NCI-H774 (cell line): ENCODE data around the gene ZSWIM6.

ENCODE experiments used
- DNase-seq: peaks from one replicate; lab custom pipeline; 2025; lab: John Stamatoyannopoulos, UW

Gene ZSWIM6

DNA sequence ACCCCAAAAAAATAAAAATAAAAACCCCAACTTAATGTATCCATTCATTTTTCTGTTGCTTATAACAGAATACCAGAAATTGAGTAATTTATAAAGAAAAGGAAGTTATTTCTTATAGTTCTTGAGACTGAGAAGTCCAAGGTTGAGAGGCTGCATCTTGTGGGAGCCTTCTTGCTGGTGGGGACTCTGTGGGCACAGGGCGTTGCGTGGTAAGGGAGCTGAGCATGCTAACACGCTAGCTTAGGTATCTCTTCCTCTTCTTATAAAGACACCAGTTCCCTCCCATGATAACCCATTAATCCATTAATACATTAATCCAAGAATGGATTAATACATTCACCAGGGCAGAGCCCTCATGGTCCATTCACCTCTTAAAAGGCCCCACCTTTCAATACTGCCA, 150.9 kb downstream of the ZSWIM6 start:
- DNase-seq = no peak

DNA sequence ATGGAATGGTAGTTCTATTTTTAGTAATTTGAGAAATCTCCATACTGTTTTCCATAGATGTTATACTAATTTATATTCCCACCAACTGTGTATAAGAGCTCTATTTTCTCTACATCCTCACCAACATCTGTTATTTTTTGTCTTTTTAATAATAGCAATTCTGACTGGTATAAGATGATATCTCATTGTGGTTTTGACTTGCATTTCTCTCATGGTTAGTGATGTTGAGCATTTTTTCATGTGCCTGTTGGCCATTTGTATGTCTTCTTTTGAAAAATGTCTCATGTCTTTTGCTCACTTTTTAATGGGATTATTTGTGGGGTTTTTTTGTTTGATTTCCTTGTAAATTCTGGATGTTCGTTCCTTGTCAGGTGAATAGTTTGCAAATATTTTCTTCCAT, 154.4 kb downstream of the ZSWIM6 start:
- no peak for DNase-seq

DNA sequence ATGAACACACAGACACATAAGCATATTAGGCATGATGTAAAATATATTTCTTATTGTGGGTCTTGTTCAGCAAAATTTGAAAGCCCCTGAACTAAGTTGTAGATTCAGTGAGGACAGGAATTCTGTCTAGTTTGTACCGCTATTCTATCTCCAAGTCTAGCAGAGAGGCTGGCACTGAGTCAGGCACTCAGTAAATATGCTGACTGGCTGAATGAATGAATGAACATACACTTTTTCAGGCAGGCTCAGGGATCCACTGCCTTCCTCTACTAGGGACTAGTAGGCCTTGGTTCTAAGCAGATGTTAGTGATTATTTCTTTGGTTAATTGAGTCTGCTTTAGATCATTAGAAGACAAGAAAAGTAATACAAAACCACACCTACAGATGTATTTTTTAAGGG, 157.5 kb downstream of the ZSWIM6 start:
- DNase-seq = no peak

DNA sequence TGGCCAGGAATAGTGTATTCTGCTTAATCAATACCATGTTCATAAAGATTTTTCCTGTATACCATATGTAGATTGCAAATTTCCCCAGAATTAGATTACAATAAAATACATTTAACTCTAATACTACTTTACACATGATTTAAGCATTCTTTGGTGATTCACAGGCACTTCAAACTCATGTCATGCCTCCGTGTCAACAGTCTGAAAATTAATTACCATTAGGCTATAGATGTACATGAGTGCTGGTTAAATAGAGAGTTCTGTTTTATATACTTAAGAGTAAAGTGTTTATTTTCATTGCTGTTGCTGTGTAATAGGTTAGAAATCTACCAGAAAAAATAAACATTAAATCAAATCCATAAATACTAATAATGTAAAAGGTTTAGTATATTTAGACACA, 159.8 kb downstream of the ZSWIM6 start:
- DNase-seq = peak; percentile 30

DNA sequence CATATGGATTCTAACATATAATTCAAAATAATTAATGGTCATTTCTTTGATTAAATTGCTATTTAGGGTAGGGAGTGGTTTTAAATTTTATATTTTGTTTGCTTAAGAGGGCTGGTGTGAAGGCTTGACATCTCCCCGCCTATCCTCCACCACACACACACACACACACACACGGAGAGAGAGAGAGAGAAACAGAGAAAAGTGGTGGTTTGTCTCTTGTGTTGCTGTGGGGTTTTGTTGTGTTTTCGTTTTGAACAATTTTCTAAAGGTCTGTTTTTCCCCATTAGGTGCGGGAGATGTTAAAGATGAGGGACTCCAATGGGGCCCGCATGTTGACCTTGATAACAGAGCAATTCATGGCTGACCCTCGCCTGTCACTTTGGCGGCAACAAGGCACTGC, 161.9 kb downstream of the ZSWIM6 start:
- no peak for DNase-seq

DNA sequence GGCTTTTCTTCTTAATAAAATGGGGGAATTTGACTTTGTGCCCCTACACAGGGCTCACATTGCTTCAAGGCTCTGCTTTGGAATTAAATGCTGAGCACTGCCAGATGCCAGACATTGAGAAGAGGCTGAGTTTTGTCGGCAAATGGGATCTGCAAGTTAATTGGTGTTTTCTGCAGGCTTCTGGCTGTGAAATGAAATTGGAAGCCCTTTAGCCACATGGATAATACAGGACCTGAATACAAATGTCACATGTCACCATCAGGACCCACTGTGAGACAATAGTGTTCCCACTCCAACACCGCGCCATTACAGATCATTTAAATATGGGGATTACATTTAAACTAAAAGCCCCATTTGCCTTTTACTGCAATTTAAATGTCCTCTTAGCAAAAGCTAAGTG, 164.4 kb downstream of the ZSWIM6 start:
- no peak for DNase-seq

DNA sequence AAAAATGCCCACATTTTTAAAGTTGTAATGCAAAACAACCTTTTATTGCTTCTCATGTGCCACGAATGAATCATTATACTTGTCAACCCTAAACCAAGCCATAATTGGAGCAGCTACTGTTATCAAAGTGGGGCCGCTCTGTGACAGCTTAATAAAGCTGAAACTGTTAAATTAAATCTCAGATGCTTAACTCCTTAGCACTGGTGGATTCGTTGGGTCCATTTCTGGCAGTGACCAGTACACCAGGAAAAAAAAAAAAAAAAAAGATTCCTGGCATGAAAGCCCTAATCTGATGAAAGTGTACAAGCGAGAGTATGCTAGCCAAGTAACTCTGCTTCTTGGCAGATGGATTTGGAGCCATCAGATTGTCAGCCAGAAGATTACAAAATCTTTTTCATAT, 164.8 kb downstream of the ZSWIM6 start:
- DNase-seq = no peak

DNA sequence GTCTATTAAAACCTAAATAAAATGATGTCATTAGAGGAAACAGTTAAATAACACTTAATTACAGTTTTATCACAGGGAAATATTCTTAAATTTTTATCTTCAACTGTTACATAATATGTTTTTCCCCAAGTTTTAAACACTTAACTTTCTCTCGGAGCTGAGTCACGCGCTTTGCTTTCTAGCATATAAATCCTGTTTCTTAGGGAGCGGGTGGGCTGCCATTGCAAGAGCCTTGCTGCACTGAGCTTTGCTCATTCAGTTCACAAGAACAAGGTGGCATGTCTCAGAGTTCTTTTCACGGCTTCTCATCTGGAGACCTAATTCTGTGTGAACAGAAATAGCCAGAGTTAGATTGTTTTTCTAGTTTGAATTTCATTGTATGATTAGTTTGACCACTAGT, 166.1 kb downstream of the ZSWIM6 start:
- DNase-seq = no peak

DNA sequence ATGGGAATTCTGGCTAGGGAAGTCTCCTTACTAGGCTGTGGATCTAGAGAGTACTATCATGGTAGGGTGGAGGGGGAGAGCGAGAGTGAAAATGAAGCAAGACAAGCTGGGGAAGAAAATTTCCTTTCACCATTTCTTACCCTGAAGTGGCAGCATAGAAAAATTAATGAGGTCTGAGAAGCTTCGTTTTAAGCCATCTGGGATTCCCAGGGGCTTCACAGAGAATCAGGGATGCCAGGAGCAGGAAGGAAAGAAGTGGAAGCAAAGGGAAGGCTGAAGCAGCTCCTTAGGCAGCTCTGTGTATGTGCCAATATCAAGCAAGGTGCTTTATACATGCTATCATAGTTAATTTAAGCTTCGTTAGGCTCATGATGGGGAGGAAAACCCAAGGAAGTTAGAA, 169.9 kb downstream of the ZSWIM6 start:
- no peak for DNase-seq

DNA sequence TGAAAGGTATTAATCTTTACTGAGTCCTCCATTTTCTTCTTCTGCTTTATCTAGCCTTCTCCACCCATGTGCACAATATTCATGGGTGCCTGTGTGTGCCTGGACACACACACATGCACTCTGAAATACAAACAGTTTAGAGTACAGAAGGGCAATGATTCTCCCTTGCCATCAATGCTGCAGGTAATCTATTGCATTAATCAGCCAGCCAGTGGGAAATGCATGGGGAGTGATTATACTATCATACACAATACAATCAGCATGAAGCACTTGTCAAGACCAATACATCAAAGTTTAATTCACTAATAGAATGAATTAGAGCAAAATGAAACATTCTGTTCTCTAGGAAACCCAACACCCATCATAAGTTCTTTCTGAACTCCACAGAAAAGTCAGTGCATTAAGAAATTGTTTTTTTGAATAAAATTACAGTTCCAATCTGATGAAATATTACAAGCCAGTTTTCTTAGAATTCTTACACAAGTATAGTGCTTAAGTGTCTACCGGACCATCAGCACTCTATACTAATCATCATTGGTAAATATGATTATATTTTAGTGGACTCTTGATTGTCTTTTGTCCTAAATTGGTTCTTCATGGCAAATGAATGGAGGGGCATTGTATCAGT, 172.2 kb downstream of the ZSWIM6 start:
- DNase-seq = no peak

DNA sequence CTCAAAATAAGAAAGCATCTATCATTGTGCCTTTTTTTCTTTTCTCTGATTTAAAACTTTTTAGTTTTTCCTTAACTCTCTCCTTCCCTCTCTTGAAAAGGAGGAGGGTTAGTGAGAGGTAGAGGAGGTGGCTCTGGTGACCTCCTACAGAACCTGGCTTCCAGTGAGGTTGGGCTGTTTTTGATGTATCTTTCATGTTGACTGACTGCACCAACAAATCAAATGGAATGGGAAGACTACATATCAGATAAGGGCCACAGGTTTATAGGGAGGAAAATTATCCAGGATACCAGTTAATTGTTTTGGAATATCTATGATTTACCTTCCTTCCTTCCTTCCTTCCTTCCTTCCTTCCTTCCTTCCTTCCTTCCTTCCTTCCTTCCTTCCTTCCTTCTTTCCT, 173.2 kb downstream of the ZSWIM6 start:
- DNase-seq = no peak

DNA sequence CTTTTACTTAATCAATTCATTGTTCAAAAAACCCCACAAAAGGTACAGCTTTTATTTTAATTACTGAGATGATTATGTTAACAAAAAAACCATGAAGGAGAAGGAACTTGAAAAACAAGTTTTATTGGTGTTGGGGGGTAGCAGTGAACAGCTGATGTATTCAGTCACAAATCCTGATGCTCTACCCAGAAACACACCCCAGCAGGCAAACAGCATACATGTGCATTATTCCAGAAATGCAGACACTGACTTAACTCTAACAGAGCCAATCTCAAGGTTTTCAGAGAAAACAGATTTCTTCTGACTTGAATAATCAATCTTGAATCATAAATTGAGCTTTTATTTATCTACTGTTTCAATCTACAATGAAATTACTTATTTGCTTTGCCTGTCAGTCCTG, 175.2 kb downstream of the ZSWIM6 start:
- DNase-seq = no peak

DNA sequence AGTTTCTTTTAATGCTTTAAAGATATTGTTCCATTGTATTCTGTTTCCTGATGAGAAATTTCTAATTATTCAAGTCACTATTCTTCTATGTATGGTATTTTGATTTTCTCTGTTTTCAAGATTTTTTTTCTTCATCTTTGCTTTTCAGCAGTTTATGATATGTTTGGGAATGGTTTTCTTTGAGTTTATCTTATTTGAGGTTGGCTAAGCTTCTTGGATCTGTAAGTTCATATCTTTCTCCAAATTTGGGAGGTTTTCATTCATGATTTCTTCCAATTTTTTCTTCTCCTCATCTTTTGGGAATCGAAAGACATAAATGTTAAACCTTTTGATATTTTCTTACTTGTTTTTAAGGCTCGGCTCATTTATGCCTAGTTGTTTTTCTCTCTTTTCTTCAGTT, 184.9 kb downstream of the ZSWIM6 start:
- no peak for DNase-seq

DNA sequence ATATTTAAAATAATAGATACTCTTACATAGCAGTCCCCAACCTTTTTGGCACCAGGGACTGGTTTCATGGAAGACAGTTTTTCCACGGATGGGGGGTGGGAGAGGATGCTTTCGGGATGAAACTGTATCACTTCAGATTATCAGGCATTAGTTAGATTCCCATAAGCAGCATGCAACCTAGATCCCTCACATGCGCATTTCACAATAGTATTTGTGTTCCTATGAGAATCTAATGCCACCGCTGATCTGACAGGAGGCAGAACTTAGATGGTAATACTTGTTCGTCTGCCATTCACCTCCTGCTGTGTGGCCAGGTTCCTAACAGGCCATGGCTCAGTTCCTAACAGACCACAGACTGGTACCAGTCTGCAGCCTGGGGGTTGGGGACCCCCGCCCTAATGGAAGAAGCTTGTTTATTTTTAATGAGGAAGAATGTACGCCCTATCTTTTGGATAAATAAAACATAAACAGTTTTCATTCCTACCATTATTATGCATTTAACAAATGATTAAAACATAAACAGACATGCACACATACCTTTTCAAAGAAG, 187.7 kb downstream of the ZSWIM6 start:
- DNase-seq = no peak

DNA sequence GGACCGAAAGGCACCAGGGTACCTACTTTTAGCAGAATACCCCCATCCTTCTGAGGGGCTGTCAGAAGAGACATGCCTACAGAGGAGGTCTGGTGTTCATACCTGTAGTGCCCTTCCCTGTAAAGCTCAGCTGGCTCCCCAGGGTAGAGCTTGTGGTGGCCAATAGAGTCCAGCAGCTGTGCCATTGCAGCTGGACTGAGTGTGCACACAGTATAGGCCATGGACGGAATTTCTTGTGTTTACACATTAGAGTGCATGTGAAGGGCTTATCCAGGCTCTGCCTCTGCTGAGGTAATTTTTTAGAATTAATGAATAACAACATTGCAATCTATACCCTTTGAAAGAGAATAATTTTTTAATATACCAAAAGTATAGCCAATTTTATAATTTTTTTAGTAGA, 191.0 kb downstream of the ZSWIM6 start:
- no peak for DNase-seq

DNA sequence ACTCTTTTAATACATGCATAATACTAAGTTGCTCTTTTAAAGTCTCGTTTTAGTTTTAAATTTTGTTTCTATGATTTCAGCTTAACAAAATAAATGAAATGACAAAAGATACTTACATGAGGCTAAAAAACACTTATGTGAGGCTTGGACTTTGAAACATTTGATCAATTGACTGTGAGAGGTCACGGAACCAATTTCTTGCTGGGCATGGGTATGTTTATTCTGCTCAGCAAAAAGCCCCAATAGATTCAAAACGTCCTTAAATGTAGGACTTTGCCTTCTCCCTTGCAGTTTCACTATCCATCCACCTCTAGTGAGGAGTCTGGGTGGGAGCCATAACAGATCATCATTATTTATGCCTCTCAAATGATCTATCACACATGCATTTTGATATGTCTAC, 191.9 kb downstream of the ZSWIM6 start:
- DNase-seq = no peak

DNA sequence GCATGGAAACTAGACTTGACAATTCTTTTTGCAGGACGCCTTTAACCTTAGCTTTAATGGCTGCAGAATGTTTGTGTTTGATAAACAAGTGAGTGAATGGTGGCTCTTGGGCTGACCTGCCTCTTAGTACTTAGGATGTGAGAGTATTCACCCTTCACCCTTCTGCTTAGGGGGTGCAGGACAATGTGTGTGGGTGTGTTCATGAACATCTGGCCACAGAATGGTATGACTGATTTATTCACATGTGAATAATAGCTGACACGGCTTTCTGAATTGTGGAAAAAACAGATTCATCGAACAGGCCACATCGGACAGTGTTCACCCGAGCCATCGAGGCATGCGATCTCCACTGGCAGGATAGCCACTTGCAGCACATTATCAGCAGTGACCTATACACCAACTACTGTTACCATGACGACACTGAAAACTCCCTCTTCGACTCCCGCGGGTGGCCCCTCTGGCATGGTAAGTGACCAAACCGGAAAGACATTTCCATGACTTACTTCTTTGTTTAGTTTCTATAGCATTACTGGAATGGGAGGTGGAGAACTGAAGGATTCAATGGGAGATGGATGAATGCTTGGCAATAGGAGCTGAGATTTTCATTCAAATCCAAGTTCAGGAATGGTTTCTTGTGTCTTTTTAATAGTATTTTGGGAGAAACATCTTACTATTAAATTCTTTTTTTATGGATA, 193.6 kb downstream of the ZSWIM6 start:
- DNase-seq = no peak

DNA sequence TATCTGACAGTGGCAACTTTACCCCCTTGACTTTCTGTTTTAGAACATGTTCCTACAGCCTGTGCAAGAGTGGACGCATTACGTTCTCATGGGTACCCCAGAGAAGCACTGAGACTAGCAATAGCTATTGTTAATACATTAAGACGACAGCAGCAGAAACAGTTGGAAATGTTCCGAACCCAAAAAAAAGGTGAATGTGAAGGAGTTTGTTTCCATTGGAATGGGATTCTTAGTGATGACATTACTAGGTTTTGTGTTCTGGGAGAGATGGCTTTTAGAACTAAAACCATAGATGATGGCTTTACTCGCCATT, 194.1 kb downstream of the ZSWIM6 start:
- DNase-seq = no peak

DNA sequence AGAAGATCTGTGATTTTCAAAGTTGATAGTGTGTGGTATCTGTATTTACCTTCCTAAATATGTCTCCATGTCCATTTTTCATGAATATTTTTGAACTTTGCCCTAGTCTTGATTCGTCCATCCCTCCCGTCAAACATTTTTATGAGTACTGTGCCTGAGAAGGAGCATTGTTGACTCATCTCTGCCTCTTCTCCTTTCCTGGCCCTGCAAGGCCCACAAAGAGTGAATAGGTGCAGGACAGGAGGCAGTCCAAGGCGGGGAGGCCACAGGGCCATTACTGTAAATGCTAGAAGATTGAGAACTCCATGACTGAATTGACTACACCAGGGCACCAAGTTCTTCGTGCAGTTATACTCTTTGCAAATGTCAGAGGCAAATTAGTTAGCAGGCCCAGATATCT, 200.9 kb downstream of the ZSWIM6 start:
- no peak for DNase-seq

DNA sequence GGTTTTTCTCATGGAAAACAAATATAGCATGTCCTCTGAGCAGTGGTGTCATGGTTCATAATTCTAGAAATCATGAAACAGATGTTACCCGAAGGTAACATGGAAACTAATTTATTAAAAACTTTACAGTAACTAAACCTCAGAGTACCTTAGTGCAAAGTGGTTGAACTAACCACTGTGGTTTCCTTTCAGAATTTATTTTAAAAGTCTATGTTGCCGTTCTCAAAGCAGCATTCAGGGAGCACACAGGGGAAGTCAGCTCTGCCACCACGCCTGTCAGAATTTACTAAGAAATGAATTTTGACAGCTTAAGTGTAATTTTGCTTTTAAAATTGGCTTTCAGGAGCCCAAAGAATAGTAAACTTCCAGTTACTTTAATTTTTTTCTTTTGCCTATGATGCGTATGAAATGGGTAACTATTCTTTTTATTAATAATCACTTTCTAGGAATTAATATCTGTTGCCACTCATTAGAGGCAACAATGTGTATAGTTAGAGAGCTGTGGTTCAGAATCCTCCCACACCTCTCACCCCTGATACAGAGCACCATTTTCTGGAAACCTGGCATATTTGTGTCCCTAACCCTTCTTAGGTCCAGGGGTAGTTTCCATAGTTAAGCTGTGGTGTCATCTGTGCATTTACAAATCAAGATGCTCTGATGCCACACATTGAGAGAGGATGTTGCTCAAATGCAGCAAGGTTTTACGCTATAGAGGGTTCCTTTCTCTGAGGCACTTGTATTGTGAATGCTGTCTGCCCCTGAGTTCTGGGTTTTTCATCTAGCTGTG, 202.6 kb downstream of the ZSWIM6 start:
- DNase-seq = no peak

DNA sequence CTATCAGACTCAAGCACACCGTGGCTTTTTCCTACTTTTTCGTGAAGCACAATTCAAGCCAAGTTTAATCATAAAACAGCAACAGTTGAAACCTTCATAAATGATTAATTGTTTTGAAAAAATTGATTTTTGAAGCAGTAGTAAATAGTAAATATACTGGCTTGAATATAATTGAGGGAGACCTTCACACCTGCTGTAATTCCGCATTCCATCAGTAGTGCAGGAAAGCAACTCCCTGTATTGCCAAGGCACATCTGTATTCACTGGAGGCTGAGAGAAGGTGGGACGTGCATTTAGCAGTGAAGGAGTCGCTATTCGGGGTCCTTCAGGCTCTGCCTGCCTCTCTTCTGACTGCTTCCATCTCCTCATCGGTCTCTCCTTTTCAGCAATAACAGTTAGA, 203.8 kb downstream of the ZSWIM6 start:
- no peak for DNase-seq

DNA sequence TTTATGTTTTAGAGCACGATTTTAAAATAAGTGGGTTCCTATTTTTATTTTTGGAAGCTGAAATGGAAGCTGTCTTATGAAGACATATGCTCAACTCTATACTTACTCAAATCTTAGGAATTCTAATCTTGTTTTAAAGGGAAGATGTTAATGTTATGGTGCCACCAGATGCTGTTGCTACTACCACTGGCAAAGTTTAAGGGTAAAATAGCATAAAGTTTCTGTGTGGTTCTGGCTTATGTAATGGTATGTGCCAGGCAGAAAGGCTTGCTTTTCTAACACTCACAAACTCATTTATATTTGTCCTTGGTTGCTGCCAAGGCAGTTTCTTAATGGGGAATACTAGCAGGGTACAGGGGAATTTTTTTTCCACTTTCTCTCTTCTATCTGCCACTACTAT, 204.9 kb downstream of the ZSWIM6 start:
- no peak for DNase-seq
